Type B pancreatic cell (in vitro differentiated cells): ENCODE measurements around the gene CPSF3. TPM values are rescaled to one million over a fixed set of nuclear protein-coding genes. Genes with fewer than 3 reads are reported as not detected.

ENCODE experiments used
- DNase-seq: peaks from one replicate; pipeline ENCODE4 v3.0.0; 2021; ENCODE audit warnings: mixed read lengths; ENCODE audit not compliant: unreplicated experiment; ENCODE audit errors: extremely low spot score
- H3K27ac Mint-ChIP-seq: 2 replicates; pipeline ENCODE4 v1.8.0; 2021; ENCODE audit warnings: mild to moderate bottlenecking, mixed read lengths
- H3K27me3 Mint-ChIP-seq: 2 replicates; pipeline ENCODE4 v1.8.0; 2021; ENCODE audit warnings: mixed read lengths
- H3K36me3 Mint-ChIP-seq: 2 replicates; pipeline ENCODE4 v1.8.0; 2021; ENCODE audit warnings: mixed read lengths
- H3K4me1 Mint-ChIP-seq: one replicate; pipeline ENCODE4 v1.8.0; 2021; ENCODE audit warnings: mixed read lengths; ENCODE audit not compliant: unreplicated experiment
- H3K4me3 Mint-ChIP-seq: 2 replicates; pipeline ENCODE4 v1.8.0; 2021; ENCODE audit warnings: mild to moderate bottlenecking, mixed read lengths
- H3K9me3 Mint-ChIP-seq: 2 replicates; pipeline ENCODE4 v1.8.0; 2021; ENCODE audit warnings: mixed read lengths
- total RNA-seq: library from RNA; stranded (reverse); gene quantifications from 2 replicates; pipeline ENCODE4 v1.2.1, GENCODE V29; 2021; ENCODE audit warnings: low replicate concordance
- TF ChIP-seq, protein P1 (sequence below): fragments of 200-600 bp; sonication (generic); conservative IDR thresholded peaks from 2 replicates; pipeline ENCODE4 v1.5.0; 2021; ENCODE audit warnings: antibody characterized with exemption, mild to moderate bottlenecking

CPSF3 gene
- total RNA-seq, 1 donor from 2014 or later, result 60.6 TPM

DNA sequence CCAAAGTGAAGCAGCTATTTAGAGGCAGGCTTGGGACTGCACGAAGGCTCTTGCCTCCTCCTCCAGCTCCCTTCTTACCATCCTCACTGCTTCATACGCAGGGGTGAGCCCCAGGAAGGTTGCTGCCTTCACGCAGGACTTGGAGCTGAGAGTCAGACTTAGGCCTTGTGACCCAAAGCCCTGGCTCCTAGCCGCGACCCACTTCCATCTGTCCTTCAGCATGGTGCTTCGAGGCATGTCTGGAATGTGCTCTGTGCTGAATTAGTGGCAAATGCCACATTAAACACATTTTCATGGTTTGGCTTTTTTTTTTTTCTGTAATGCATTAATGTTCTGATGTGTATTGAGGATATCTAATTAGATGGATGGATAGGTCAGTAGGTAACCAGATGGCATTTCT is 37.6 kb upstream of the CPSF3 start:
- TF ChIP-seq, protein P1, sequence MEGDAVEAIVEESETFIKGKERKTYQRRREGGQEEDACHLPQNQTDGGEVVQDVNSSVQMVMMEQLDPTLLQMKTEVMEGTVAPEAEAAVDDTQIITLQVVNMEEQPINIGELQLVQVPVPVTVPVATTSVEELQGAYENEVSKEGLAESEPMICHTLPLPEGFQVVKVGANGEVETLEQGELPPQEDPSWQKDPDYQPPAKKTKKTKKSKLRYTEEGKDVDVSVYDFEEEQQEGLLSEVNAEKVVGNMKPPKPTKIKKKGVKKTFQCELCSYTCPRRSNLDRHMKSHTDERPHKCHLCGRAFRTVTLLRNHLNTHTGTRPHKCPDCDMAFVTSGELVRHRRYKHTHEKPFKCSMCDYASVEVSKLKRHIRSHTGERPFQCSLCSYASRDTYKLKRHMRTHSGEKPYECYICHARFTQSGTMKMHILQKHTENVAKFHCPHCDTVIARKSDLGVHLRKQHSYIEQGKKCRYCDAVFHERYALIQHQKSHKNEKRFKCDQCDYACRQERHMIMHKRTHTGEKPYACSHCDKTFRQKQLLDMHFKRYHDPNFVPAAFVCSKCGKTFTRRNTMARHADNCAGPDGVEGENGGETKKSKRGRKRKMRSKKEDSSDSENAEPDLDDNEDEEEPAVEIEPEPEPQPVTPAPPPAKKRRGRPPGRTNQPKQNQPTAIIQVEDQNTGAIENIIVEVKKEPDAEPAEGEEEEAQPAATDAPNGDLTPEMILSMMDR, result no peak
- Mint-ChIP-seq H3K4me1 (peaks cover 4% of the 10 kb centered on the region), H3K27me3 (no peaks in the 10 kb centered on the region), H3K4me3 (no peak overlapping the region), H3K9me3 (no peaks in the 10 kb centered on the region), H3K27ac (no peak overlapping the region), H3K36me3 (peaks cover 21% of the 10 kb centered on the region)
- DNase-seq, result no peak

DNA sequence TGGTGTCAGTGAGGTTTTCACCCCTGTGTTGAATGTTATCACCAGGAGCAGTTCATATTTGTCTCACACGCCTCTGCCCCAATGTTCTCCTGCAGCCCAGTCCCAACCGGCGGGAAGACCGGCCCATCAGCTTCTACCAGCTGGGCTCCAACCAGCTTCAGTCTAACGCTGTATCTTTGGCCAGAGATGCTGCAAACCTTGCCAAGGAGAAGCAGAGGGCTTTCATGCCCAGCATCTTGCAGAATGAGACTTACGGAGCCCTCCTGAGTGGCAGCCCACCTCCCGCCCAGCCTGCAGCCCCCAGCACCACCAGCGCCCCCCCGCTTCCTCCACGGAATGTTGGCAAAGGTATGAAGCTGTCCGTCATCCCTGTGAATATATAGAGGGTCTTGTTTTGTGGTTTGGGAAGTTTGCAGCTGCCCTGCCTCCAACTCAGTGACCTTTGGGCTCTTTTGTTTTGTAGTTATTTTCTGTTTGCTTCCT is 35.2 kb upstream of the CPSF3 start:
- Mint-ChIP-seq H3K4me3 (no peak overlapping the region), H3K27ac (no peak overlapping the region), H3K27me3 (no peaks in the 10 kb centered on the region), H3K36me3 (peaks cover 11% of the 10 kb centered on the region), H3K4me1 (peaks cover 11% of the 10 kb centered on the region), H3K9me3 (no peaks in the 10 kb centered on the region)
- TF ChIP-seq, protein P1, result no peak
- DNase-seq, result no peak

GRCh38 chr2:9388950-9389911 is 34.2 kb upstream of the CPSF3 start:
- Mint-ChIP-seq H3K27ac (no peak overlapping the region), H3K4me3 (no peak overlapping the region), H3K9me3 (no peaks in the 10 kb centered on the region), H3K4me1 (peaks cover 11% of the 10 kb centered on the region), H3K27me3 (no peaks in the 10 kb centered on the region), H3K36me3 (peaks cover 6% of the 10 kb centered on the region)
- no peak for DNase-seq
- TF ChIP-seq, protein P1, result no peak

GRCh38 chr2:9390151-9390850 is 33.2 kb upstream of the CPSF3 start:
- H3K4me3 Mint-ChIP-seq, result no peak overlapping the region
- H3K4me1 Mint-ChIP-seq, result peaks cover 11% of the 10 kb centered on the region
- H3K9me3 Mint-ChIP-seq, result no peaks in the 10 kb centered on the region
- TF ChIP-seq, protein P1, result no peak
- peaks cover 6% of the 10 kb centered on the region for H3K36me3 Mint-ChIP-seq
- no peak overlapping the region for H3K27ac Mint-ChIP-seq
- no peak for DNase-seq
- no peaks in the 10 kb centered on the region for H3K27me3 Mint-ChIP-seq

GRCh38 chr2:9390991-9391390 is 32.5 kb upstream of the CPSF3 start:
- no peaks in the 10 kb centered on the region for H3K27me3 Mint-ChIP-seq
- no peaks in the 10 kb centered on the region for H3K9me3 Mint-ChIP-seq
- no peak overlapping the region for H3K4me3 Mint-ChIP-seq
- H3K27ac Mint-ChIP-seq, result no peak overlapping the region
- peaks cover 6% of the 10 kb centered on the region for H3K36me3 Mint-ChIP-seq
- no peak for DNase-seq
- peaks cover 11% of the 10 kb centered on the region for H3K4me1 Mint-ChIP-seq
- TF ChIP-seq, protein P1, result no peak
